ENCODE data around the gene WDR81.
A peak's percentile ranks its signal among the peaks of the same experiment; 100 is the strongest.
"Not testable (repeated sequence)": the region's sequence is repeated elsewhere in the genome, so short reads cannot be mapped to it uniquely, and the experiment has no call there.

Gene WDR81

GRCh38 chr17:1755827-1756262, 31.3 kb downstream of the WDR81 start:
- DNase-seq, result no peak

GRCh38 chr17:1758807-1759206, 34.3 kb downstream of the WDR81 start:
- DNase-seq, result no peak

DNA sequence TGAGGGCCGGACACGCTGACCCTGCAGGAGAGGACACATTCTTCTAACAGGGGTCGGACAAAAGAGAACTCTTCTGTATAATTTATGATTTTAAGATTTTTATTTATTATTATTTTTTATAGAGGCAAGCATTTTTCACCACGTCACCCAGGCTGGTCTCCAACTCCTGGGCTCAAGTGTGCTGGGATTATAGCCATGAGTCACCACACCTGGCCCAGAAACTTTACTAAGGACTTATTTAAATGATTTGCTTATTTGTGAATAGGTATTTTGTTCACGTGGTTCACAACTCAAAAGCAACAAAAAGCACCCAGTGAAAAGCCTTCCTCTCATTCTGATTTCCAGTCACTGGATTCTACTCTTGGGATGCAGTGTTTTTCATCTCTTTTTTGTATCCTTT, 35.0 kb downstream of the WDR81 start:
- DNase-seq, result no peak

- peak; percentile 68 for DNase-seq
Observed at GRCh38 chr17:1762233-1762900, 37.9 kb downstream of the WDR81 start.

- DNase-seq, result peak; percentile 81
Observed at GRCh38 chr17:1762901-1763898, 38.7 kb downstream of the WDR81 start.

GRCh38 chr17:1764284-1764683, 39.8 kb downstream of the WDR81 start:
- DNase-seq, result peak; percentile 78

DNA sequence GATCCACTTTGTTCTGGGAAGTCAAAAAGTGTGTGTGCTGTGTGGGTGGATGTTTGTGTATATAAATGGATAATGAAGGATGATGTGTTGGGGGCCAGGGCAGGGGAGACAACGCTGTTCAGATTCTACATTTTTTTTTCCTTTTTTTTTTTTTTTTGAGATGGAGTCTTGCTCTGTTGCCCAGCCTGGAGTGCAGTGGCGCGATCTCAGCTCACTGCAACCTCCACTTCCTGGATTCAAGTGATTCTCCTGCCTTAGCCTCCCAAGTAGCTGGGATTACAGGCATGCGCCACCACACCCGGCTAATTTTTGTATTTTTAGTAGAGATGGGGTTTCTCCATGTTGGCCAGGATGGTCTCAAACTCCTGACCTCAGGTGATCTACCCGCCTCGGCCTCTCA, 40.2 kb downstream of the WDR81 start:
- DNase-seq, result not testable (repeated sequence)

- no peak for DNase-seq
Observed at GRCh38 chr17:1765576-1765975, 41.1 kb downstream of the WDR81 start.

DNA sequence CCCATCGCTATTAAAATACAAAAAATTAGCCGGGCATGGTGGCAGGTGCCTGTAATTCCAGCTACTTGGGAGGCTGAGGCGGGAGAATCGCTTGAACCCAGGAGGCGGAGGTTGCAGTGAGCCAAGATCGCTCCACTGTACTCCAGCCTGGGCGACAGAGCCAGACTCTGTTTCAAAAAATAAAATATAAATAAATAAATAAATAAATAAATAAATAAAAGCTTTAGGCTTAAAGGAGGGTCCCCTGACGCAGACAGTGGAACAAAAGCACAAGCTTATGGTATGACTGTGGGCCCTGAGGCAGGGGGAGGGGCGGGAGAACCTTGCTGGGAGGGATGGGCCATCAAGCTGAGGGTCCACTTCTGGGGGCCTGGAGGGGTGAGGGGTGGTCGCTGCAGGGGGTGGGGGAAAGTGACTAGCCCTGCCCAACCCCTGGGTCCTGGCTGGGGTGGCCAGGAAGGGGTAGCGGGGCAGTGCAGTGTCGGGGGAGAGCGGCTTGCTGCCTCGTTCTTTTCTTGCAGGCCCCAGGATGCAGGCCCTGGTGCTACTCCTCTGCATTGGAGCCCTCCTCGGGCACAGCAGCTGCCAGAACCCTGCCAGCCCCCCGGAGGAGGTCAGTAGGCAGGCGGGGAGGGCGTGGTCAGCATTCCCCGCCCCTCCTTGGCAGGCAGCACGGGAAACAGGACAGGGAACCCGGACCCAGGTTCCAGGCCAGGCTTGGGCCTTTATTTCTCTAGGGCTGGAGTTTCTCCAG, 42.1 kb downstream of the WDR81 start:
- no peak for DNase-seq

DNA sequence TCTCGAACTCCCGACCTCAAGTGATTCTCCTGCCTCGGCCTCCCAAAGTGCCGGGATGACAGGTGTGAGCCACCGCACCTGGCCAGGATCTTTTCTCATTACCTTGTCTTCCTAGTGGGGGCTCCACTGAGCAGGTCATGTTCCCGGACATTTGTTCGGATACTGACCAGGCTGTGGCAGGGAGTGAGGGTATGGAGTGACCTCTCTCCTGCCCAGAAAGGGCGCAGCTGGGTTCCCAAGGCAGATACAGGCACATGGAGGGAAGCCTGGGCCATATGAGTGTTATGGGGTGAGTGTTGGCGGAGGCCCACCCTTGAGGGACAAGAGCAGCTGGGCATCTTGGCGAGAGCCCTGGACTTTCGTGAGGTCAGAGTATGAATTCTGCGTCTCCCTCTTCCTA, 42.9 kb downstream of the WDR81 start:
- no peak for DNase-seq

DNA sequence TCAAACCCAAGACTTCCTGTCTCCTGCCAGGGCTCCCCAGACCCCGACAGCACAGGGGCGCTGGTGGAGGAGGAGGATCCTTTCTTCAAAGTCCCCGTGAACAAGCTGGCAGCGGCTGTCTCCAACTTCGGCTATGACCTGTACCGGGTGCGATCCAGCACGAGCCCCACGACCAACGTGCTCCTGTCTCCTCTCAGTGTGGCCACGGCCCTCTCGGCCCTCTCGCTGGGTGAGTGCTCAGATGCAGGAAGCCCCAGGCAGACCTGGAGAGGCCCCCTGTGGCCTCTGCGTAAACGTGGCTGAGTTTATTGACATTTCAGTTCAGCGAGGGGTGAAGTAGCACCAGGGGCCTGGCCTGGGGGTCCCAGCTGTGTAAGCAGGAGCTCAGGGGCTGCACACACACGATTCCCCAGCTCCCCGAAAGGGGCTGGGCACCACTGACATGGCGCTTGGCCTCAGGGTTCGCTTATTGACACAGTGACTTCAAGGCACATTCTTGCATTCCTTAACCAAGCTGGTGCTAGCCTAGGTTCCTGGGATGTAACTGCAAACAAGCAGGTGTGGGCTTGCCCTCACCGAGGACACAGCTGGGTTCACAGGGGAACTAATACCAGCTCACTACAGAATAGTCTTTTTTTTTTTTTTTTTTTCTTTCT, 45.4 kb downstream of the WDR81 start:
- DNase-seq, result no peak

DNA sequence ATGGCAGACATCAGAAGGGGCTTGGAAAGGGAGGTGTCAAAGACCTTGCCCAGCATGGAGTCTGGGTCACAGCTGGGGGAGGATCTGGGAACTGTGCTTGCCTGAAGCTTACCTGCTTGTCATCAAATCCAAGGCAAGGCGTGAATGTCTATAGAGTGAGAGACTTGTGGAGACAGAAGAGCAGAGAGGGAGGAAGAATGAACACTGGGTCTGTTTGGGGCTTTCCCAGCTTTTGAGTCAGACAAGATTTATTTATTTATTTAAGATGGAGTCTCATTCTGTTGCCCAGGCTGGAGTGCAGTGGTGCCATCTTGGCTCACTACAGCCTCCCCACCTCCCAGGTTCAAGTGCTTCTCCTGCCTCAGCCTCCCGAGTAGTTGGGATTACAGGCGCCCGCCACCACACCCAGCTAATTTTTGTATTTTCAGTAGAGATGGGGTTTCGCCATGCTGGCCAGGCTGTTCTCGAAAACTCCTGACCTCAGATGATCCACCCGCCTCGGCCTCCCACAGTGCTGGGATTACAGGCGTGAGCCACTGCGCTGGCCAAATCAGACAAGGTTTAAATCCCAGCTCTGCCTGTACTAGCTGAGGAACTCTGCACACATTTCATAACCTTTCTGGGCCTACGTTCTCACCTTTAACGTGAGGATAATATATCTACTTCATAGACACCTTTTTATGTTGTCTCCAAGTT, 48.6 kb downstream of the WDR81 start:
- DNase-seq, result not testable (repeated sequence)

DNA sequence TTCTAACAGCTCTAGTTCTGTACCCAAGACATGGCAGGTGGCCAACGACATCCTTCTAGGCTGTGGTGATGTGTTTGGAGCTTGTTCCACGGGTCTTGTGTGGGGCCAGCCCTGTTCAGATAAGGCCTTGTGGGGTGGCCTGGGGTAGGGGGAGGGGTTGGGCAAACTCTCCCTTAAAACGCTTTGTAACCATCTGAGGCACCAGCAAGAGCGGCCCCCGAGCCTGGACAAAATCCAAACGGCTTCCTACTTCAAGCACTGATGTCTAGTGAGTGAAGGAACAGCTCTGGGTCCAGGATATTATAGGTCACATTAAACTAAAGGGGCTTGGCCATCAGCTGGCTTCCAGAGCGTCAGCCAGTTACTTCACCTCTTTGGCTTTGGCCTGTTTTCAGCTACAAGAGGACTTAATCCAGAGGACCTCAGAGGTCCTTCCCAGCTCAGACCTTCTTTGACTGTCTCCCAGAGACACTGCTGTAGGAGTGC, 49.2 kb downstream of the WDR81 start:
- no peak for DNase-seq

DNA sequence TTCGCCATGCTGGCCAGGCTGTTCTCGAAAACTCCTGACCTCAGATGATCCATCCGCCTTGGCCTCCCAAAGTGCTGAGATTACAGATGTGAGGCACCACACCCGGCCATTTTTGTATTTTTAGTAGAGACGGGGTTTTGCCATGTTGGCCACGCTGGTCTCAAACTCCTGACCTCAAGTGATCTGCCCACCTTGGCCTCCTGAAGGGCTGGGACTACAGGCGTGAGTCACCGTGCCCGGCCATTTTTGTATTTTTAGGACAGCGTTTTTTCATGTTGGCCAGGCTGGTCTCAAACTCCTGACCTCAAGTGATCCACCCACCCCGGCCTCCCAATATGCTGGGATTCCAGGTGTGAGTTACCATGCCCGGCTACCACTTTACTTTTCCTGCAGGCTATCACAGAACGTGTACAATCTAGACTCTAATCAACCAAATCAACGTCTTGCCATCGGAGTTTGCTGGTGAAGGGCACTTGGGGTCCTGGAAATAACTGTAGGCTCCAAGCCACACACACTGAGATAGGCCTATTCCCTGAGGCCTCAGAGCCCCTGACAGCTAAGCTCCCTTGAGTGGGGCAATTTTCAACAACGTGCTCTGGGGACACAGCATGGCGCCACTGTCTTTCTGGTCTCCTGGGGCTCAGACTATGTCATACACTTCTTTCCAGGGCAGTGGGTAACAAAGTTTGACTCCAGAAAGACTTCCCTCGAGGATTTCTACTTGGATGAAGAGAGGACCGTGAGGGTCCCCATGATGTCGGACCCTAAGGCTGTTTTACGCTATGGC, 50.1 kb downstream of the WDR81 start:
- no peak for DNase-seq

DNA sequence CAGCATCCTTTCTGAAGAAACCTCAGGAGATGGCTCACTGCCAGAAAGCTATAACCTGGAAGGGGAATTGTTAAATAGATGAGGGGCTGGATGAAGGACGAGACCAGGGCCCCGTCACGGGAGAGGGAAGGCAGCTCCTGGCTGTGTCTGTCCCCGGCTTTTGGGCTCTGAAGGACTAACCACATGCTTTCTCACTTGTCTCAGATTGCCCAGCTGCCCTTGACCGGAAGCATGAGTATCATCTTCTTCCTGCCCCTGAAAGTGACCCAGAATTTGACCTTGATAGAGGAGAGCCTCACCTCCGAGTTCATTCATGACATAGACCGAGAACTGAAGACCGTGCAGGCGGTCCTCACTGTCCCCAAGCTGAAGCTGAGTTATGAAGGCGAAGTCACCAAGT, 51.8 kb downstream of the WDR81 start:
- no peak for DNase-seq

DNA sequence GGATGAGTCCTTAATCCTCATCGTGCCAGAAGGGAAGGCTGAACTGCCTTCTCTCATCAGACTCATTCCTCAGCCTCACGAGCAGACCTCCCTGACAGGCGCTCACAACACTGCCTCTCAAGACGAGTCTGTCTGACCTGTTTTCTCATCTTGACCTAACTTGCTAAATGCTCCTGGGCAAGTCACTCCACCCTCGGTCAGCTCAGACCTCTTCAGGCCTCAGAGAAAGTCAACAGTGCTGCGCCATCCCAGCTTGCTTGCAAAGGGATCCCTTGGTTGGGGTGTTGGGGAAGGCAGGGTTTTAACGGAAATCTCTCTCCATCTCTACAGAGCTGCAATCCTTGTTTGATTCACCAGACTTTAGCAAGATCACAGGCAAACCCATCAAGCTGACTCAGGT, 52.4 kb downstream of the WDR81 start:
- no peak for DNase-seq

DNA sequence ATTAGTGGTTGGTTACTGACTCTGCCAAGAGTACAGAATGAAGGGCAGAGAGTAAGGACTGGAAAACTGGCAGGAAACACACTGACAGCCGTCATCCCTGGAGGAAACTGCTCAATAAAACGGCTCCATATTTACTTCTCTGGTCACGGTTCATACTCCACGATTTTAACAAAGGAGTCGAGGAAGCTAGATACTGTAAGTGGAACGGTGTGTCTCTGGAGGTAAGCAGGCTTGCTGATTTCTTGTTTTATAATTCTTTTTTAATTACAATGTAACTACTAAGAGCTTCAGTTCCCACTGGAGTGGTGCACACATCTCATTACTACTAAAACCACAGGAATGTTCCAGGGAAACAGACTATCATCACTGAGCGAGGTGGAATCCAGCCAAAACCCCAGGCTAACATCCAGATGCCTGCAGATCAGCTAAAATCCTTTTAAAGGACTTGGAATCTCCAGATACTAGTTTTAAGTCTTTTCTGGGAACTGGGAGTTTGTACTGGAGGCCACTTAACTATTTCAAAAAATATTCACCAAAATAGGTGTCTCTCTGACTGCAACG, 55.1 kb downstream of the WDR81 start:
- peak; percentile 90 for DNase-seq

- DNase-seq, result no peak
Observed at GRCh38 chr17:1782171-1782567, 57.7 kb downstream of the WDR81 start.

- DNase-seq, result no peak
Observed at GRCh38 chr17:1783271-1783670, 58.8 kb downstream of the WDR81 start.

DNA sequence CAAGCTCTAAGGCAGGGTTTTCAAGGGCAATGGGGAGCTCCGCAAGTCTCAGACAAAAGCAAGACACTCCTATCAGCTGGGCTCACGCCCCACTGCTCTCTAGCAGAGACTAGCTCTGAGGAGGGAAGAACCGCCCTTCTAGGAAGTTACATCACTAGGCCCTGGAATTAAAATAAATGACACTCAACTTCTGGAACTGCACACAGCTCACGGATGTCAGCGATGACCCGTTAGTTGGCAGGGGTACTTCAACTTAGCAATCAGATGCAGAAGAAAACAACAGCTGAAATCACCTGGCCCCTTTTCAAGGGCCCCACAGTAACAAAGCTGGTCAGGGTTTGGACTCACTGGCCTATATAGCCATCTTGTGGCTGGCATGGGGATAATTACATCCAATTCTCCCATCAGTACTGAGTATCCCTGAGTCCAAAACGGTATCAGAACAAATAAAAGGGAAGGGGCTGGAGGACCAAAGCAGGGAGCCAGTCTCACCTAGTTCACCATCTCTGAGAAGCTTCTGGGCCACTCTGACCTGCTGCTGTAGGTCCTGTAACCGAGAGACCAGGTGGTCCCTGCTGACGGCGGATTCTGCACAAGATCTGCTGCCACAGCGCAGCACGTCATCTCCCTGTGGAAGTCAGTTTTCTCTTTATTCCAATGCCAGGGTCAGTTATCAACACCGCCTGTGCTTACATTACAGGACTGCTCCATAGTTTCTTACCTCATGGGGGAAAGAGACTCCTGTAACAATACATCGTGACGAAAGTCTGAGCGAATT, 59.5 kb downstream of the WDR81 start:
- peak; percentile 76 for DNase-seq
